SK-N-SH treated with all-trans-retinoic acid at 6 μM for 48 hours (cell line): ENCODE results near the gene ATP8A2.

Source experiments
- ARNTL ChIP-seq: fragments of 450-650 bp; formaldehyde crosslinking; IDR thresholded peaks from 2 replicates; pipeline ENCODE4 v1.5.0; 2020; ENCODE audit warnings: low read depth, mild to moderate bottlenecking, moderate library complexity, borderline replicate concordance
- CREB5 ChIP-seq: fragments of 250-450 bp; sonication (Bioruptor Pico); IDR thresholded peaks from 2 replicates; pipeline ENCODE4 v1.5.1; 2020; ENCODE audit warnings: low read depth, mild to moderate bottlenecking, moderate library complexity
- CSDC2 ChIP-seq: fragments of 250-450 bp; sonication (Bioruptor Pico); IDR thresholded peaks from 2 replicates; pipeline ENCODE4 v1.5.0; 2020; ENCODE audit warnings: mild to moderate bottlenecking, moderate library complexity
- CSRNP3 ChIP-seq: fragments of 250-450 bp; sonication (Bioruptor Pico); IDR thresholded peaks from 2 replicates; pipeline ENCODE4 v1.5.1; 2021; ENCODE audit warnings: mild to moderate bottlenecking, moderate library complexity
- GLIS3 ChIP-seq: fragments of 250-450 bp; sonication (Bioruptor Pico); IDR thresholded peaks from 2 replicates; pipeline ENCODE4 v1.5.0; 2020; ENCODE audit warnings: mild to moderate bottlenecking, moderate library complexity
- OSR1 ChIP-seq: fragments of 250-450 bp; sonication (Bioruptor Pico); IDR thresholded peaks from 2 replicates; pipeline ENCODE4 v1.8.0; 2022; ENCODE audit warnings: moderate library complexity, mild to moderate bottlenecking, inconsistent platforms
- PATZ1 ChIP-seq: fragments of 250-450 bp; sonication (Bioruptor Pico); IDR thresholded peaks from 2 replicates; pipeline ENCODE4 v1.8.0; 2020; ENCODE audit warnings: mild to moderate bottlenecking, moderate library complexity, borderline replicate concordance
- PPARA ChIP-seq: fragments of 250-450 bp; sonication (Bioruptor Pico); IDR thresholded peaks from 2 replicates; pipeline ENCODE4 v1.5.0; 2020; ENCODE audit warnings: mild to moderate bottlenecking, borderline replicate concordance
- RARB ChIP-seq: fragments of 250-450 bp; sonication (Bioruptor Pico); IDR thresholded peaks from 2 replicates; pipeline ENCODE4 v1.8.0; 2021; ENCODE audit warnings: mild to moderate bottlenecking, moderate library complexity
- TSHZ2 ChIP-seq: fragments of 250-450 bp; sonication (Bioruptor Pico); IDR thresholded peaks from 2 replicates; pipeline ENCODE4 v1.5.0; 2020; ENCODE audit warnings: mild to moderate bottlenecking, moderate library complexity
- ZFP30 ChIP-seq: fragments of 450-650 bp; formaldehyde crosslinking; IDR thresholded peaks from 2 replicates; pipeline ENCODE4 v1.5.0; 2022; ENCODE audit warnings: mild to moderate bottlenecking, moderate library complexity
- ZNF8 ChIP-seq: fragments of 450-650 bp; formaldehyde crosslinking; IDR thresholded peaks from 2 replicates; pipeline ENCODE4 v1.5.0; 2020; ENCODE audit warnings: mild to moderate bottlenecking, moderate library complexity

GRCh38 chr13:25844559-25845434 lies 473.0 kb downstream of the ATP8A2 start:
- TF ChIP-seq RARB (CRISPR knock-in tag) (no peak), ZFP30 (CRISPR knock-in tag) (no peak), OSR1 (CRISPR knock-in tag) (no peak), ZNF8 (CRISPR knock-in tag) (no peak), PPARA (CRISPR knock-in tag) (no peak), PATZ1 (CRISPR knock-in tag) (no peak), GLIS3 (CRISPR knock-in tag) (no peak), TSHZ2 (no peak), ARNTL (CRISPR knock-in tag) (no peak), CREB5 (CRISPR knock-in tag) (no peak), CSDC2 (no peak), CSRNP3 (CRISPR knock-in tag) (no peak)
